Measurements from ENCODE around the gene GPR75. TPM values are rescaled to one million over a fixed set of nuclear protein-coding genes. Genes with fewer than 3 reads are reported as not detected.
"Not testable (repeated sequence)": the region's sequence is repeated elsewhere in the genome, so short reads cannot be mapped to it uniquely, and the experiment has no call there.

Gene GPR75
- total RNA-seq, 1 donor from 2014 or later, result 0.21 TPM

- H3K9me3 ChIP-seq, result no peaks in the 10 kb centered on the region
- no peaks in the 10 kb centered on the region for H3K4me1 ChIP-seq
- no peak for DNase-seq (ENCODE audit: low spot score in 2 of 2)
- H3K36me3 ChIP-seq, result peaks cover 0 to 4% of the 10 kb centered on the region in 2 donors
- no peak overlapping the region for H3K4me3 ChIP-seq
- intact Hi-C loops (cut with DNase I), result no loop called here
- no peak overlapping the region for H3K27ac ChIP-seq
- TF ChIP-seq CTCF (IDR thresholded peaks at IDR 0.05), result no peak
- no peaks in the 10 kb centered on the region for H3K27me3 ChIP-seq
Observed at GRCh38 chr2:53840580-53840979, 19.2 kb downstream of the GPR75 start.

- not testable (repeated sequence) for H3K27ac ChIP-seq; DNase-seq (ENCODE audit: low spot score in 2 of 2); H3K4me3 ChIP-seq
Observed at GRCh38 chr2:53829980-53830290, 29.8 kb downstream of the GPR75 start.

GRCh38 chr2:53829273-53829979 is 30.3 kb downstream of the GPR75 start:
- intact Hi-C loops (cut with DNase I), result no loop called here
- Histone ChIP-seq H3K36me3 (peaks cover 3 to 10% of the 10 kb centered on the region in 2 donors), H3K9me3 (no peaks in the 10 kb centered on the region), H3K4me3 (no peak overlapping the region), H3K27me3 (no peaks in the 10 kb centered on the region), H3K27ac (no peak overlapping the region), H3K4me1 (no peaks in the 10 kb centered on the region)
- no peak for DNase-seq (ENCODE audit: low spot score in 2 of 2)
- no peak for TF ChIP-seq CTCF (IDR thresholded peaks at IDR 0.05)

More at GRCh38 chr2:53829980-53830290, 29.8 kb downstream of the GPR75 start:
- H3K9me3 ChIP-seq; H3K27me3 ChIP-seq; H3K4me1 ChIP-seq; intact Hi-C loops (cut with DNase I): not testable (repeated sequence)
- peaks cover 3 to 10% of the 10 kb centered on the region in 2 donors for H3K36me3 ChIP-seq

- intact Hi-C loops (cut with DNase I), result no loop called here
- no peak for TF ChIP-seq CTCF (IDR thresholded peaks at IDR 0.05)
- Histone ChIP-seq H3K4me3 (no peak overlapping the region), H3K36me3 (peaks cover 3 to 10% of the 10 kb centered on the region in 2 donors), H3K27ac (no peak overlapping the region), H3K9me3 (no peaks in the 10 kb centered on the region), H3K4me1 (no peaks in the 10 kb centered on the region), H3K27me3 (no peaks in the 10 kb centered on the region)
- DNase-seq (ENCODE audit: low spot score in 2 of 2), result no peak
Observed at GRCh38 chr2:53828331-53828730, 31.4 kb downstream of the GPR75 start.

GRCh38 chr2:53827398-53828175 is 32.2 kb downstream of the GPR75 start:
- no peaks in the 10 kb centered on the region for H3K4me1 ChIP-seq
- no peak overlapping the region for H3K4me3 ChIP-seq
- no peak overlapping the region for H3K27ac ChIP-seq
- H3K9me3 ChIP-seq, result no peaks in the 10 kb centered on the region
- DNase-seq (ENCODE audit: low spot score in 2 of 2), result no peak
- intact Hi-C loops (cut with DNase I), result no loop called here
- no peaks in the 10 kb centered on the region for H3K27me3 ChIP-seq
- TF ChIP-seq CTCF (IDR thresholded peaks at IDR 0.05), result no peak
- peaks cover 3 to 10% of the 10 kb centered on the region in 2 donors for H3K36me3 ChIP-seq
